ENCODE measurements around the gene XRRA1. TPM values are rescaled to one million over a fixed set of nuclear protein-coding genes. Genes with fewer than 3 reads are reported as not detected.

The XRRA1 gene
- total RNA-seq, 1 experiment from 2014 or later = 10.4 TPM

GRCh38 chr11:74909812-74910211 lies 39.1 kb downstream of the XRRA1 start:
- H3K9me3 Mint-ChIP-seq = no peaks in the 10 kb centered on the region
- H3K36me3 Mint-ChIP-seq = no peaks in the 10 kb centered on the region; the same call in 1 of the 2 replicates
- ATAC-seq (no peak), DNase-seq (ENCODE audit: low spot score) (no peak)
- TF ChIP-seq IRF2 (CRISPR knock-in tag; IDR thresholded peaks at IDR 0.05; ENCODE audit: borderline replicate concordance, low read depth) = no peak
- TF ChIP-seq EMX1 (CRISPR knock-in tag; IDR thresholded peaks at IDR 0.05) = no peak
- TF ChIP-seq ZNF138 (CRISPR knock-in tag; conservative IDR thresholded peaks at IDR 0.05) = no peak
- no peak for TF ChIP-seq ATF6 (CRISPR knock-in tag; IDR thresholded peaks at IDR 0.05)
- no peak for TF ChIP-seq TEAD4 (CRISPR knock-in tag; IDR thresholded peaks at IDR 0.05)
- no peak for TF ChIP-seq TP53 (CRISPR knock-in tag; IDR thresholded peaks at IDR 0.05)
- no peak for TF ChIP-seq KAT7 (CRISPR knock-in tag; IDR thresholded peaks at IDR 0.05; ENCODE audit: borderline replicate concordance)
- TF ChIP-seq ZNF416 (CRISPR knock-in tag; IDR thresholded peaks at IDR 0.05) = no peak
- no peak for TF ChIP-seq ELF4 (CRISPR knock-in tag; IDR thresholded peaks at IDR 0.05; ENCODE audit: low read depth)
- TF ChIP-seq USF2 (CRISPR knock-in tag; IDR thresholded peaks at IDR 0.05) = no peak
- no peak for TF ChIP-seq SP1 (CRISPR knock-in tag; conservative IDR thresholded peaks at IDR 0.05)
- no peak for TF ChIP-seq GRHL2 (CRISPR knock-in tag; IDR thresholded peaks at IDR 0.05; ENCODE audit: insufficient replicate concordance, severe bottlenecking)
- no peak for TF ChIP-seq CREB1 (CRISPR knock-in tag; IDR thresholded peaks at IDR 0.05)
- no peak for TF ChIP-seq NR2C2 (CRISPR knock-in tag; IDR thresholded peaks at IDR 0.05)
- no peak for TF ChIP-seq FOXJ3 (CRISPR knock-in tag; IDR thresholded peaks at IDR 0.05; ENCODE audit: borderline replicate concordance)
- CTCF ChIA-PET = interaction anchor here (0.5 to 1.2 kb wide), 3 partner anchors 20 to 62 kb away, joined by 3 to 4 read pairs (median 3); no protein-coding TSS in a partner anchor
- no peaks in the 10 kb centered on the region for H3K4me1 Mint-ChIP-seq
- POLR2A ChIA-PET = no interaction called here
- no peak overlapping the region for H3K4me3 Mint-ChIP-seq
- no peaks in the 10 kb centered on the region for H3K27me3 Mint-ChIP-seq (ENCODE audit: low read depth)
- no peak overlapping the region for H3K27ac Mint-ChIP-seq

- Mint-ChIP-seq H3K4me3 (no peak overlapping the region), H3K4me1 (no peaks in the 10 kb centered on the region), H3K9me3 (no peaks in the 10 kb centered on the region), H3K27ac (no peak overlapping the region), H3K27me3 (ENCODE audit: low read depth) (no peaks in the 10 kb centered on the region), H3K36me3 (no peaks in the 10 kb centered on the region; the same call in 1 of the 2 replicates)
- ATAC-seq = no peak
- ChIA-PET CTCF (interaction anchor here (1.0 to 1.2 kb wide), 2 partner anchors 20 to 62 kb away, joined by 3 to 4 read pairs; no protein-coding TSS in a partner anchor), POLR2A (no interaction called here)
- DNase-seq (ENCODE audit: low spot score) = no peak
- no peak for TF ChIP-seq GABPB1 (CRISPR knock-in tag; IDR thresholded peaks at IDR 0.05)
- no peak for TF ChIP-seq JAZF1 (CRISPR knock-in tag; IDR thresholded peaks at IDR 0.05)
- no peak for TF ChIP-seq PRDM15 (CRISPR knock-in tag; IDR thresholded peaks at IDR 0.05)
- no peak for TF ChIP-seq USF2 (CRISPR knock-in tag; IDR thresholded peaks at IDR 0.05)
- no peak for TF ChIP-seq ZNF396 (CRISPR knock-in tag; IDR thresholded peaks at IDR 0.05; ENCODE audit: borderline replicate concordance)
These were observed 39.5 kb downstream of the XRRA1 start for GRCh38 chr11:74909385-74909784.

All from WTC11 (cell line).